Activated naive CD8-positive, alpha-beta T cell treated with anti-CD3 and anti-CD28 coated beads, Interleukin-2, amount 10 ng/mL, durations not matched to agents 7 days and 5 days (primary cell): ENCODE results near the gene JARID2. TPM values are rescaled to one million over a fixed set of nuclear protein-coding genes. Genes with fewer than 3 reads are reported as not detected.

Source experiments
- ATAC-seq: fragments of 150-1000 bp; cut with Tn5 transposase; one replicate; pipeline ENCODE4 v1.10.0; 2021; ENCODE audit warnings: low read depth, moderate library complexity
- POLR2A ChIA-PET: fragments of 350-600 bp; sonication (Branson Sonifier 250); formaldehyde crosslinking; loops from one replicate; lab custom pipeline; 2021; ENCODE audit warnings: antibody characterized with exemption; lab: Charles Lee
- DNase-seq: peaks from one replicate; pipeline ENCODE4 v3.0.0; 2021
- H3K27ac Mint-ChIP-seq: one replicate; pipeline ENCODE4 v1.8.0; 2022; ENCODE audit warnings: mild to moderate bottlenecking, mixed read lengths
- H3K27me3 Mint-ChIP-seq: one replicate; pipeline ENCODE4 v1.8.0; 2022; ENCODE audit warnings: mild to moderate bottlenecking, moderate library complexity, mixed read lengths
- H3K36me3 Mint-ChIP-seq: one replicate; pipeline ENCODE4 v1.8.0; 2021; ENCODE audit warnings: mild to moderate bottlenecking, mixed read lengths
- H3K4me1 Mint-ChIP-seq: one replicate; pipeline ENCODE4 v1.8.0; 2021; ENCODE audit warnings: mixed read lengths
- H3K4me3 Mint-ChIP-seq: one replicate; pipeline ENCODE4 v1.8.0; 2022; ENCODE audit warnings: mild to moderate bottlenecking, moderate library complexity, mixed read lengths
- H3K9me3 Mint-ChIP-seq: one replicate; pipeline ENCODE4 v1.8.0; 2021; ENCODE audit warnings: mixed read lengths
- total RNA-seq, 2 experiments: library from RNA; stranded (reverse); gene quantifications; one replicate each; pipeline ENCODE4 v1.2.3, GENCODE V29; 2021

Gene JARID2
- total RNA-seq, 2 experiments from 2014 or later: 30.0 to 31.5 TPM

- DNase-seq (no peak), ATAC-seq (no peak)
- H3K27me3 Mint-ChIP-seq: no peaks in the 10 kb centered on the region
- peak overlapping the region; percentile 91 for H3K27ac Mint-ChIP-seq
- POLR2A ChIA-PET: no interaction called here
- H3K4me3 Mint-ChIP-seq: no peak overlapping the region
- peaks cover 92% of the 10 kb centered on the region for H3K4me1 Mint-ChIP-seq
- H3K36me3 Mint-ChIP-seq: peaks cover 23% of the 10 kb centered on the region
- peaks cover 1% of the 10 kb centered on the region for H3K9me3 Mint-ChIP-seq
Observed at GRCh38 chr6:15436451-15436850, 190.6 kb downstream of the JARID2 start.

GRCh38 chr6:15437090-15437635 lies 191.3 kb downstream of the JARID2 start:
- no peak for ATAC-seq

GRCh38 chr6:15439410-15440025 lies 193.6 kb downstream of the JARID2 start:
- H3K4me3 Mint-ChIP-seq: peak overlapping the region; percentile 75
- peaks cover 73% of the 10 kb centered on the region for H3K4me1 Mint-ChIP-seq
- peak overlapping the region; percentile 91 for H3K27ac Mint-ChIP-seq
- H3K9me3 Mint-ChIP-seq: no peaks in the 10 kb centered on the region
- no peak for DNase-seq
- ATAC-seq: peak; percentile 12
- POLR2A ChIA-PET: interaction anchor here (0.7 to 2.1 kb wide), 7 partner anchors 17 to 194 kb away, joined by 3 to 10 read pairs (median 5); partner anchors contain the start of gene JARID2
- H3K36me3 Mint-ChIP-seq: peaks cover 16% of the 10 kb centered on the region
- H3K27me3 Mint-ChIP-seq: no peaks in the 10 kb centered on the region

More at GRCh38 chr6:15437090-15437635, 191.3 kb downstream of the JARID2 start:
- peak overlapping the region; percentile 91 for H3K27ac Mint-ChIP-seq
- POLR2A ChIA-PET: no interaction called here
- peak overlapping the region; percentile 21 for H3K4me3 Mint-ChIP-seq
- H3K4me1 Mint-ChIP-seq: peaks cover 85% of the 10 kb centered on the region
- H3K36me3 Mint-ChIP-seq: peaks cover 23% of the 10 kb centered on the region
- H3K9me3 Mint-ChIP-seq: peaks cover 1% of the 10 kb centered on the region
- H3K27me3 Mint-ChIP-seq: no peaks in the 10 kb centered on the region
- DNase-seq: no peak

- POLR2A ChIA-PET: interaction anchor here (0.7 to 1.0 kb wide), 2 partner anchors 114 to 193 kb away, joined by 3 read pairs; no protein-coding TSS in a partner anchor
- DNase-seq: no peak
Observed at GRCh38 chr6:15440040-15440439, 194.2 kb downstream of the JARID2 start.

GRCh38 chr6:15441215-15441868 lies 195.5 kb downstream of the JARID2 start:
- H3K4me1 Mint-ChIP-seq: peaks cover 67% of the 10 kb centered on the region
- peak overlapping the region; percentile 36 for H3K4me3 Mint-ChIP-seq
- POLR2A ChIA-PET: interaction anchor here (1.1 kb wide), 1 partner anchor 19 kb away, joined by 3 read pairs; no protein-coding TSS in a partner anchor
- H3K27me3 Mint-ChIP-seq: no peaks in the 10 kb centered on the region
- peaks cover 12% of the 10 kb centered on the region for H3K36me3 Mint-ChIP-seq
- ATAC-seq (no peak), DNase-seq (no peak)
- H3K9me3 Mint-ChIP-seq: no peaks in the 10 kb centered on the region
- peak overlapping the region; percentile 26 for H3K27ac Mint-ChIP-seq

More at GRCh38 chr6:15440040-15440439, 194.2 kb downstream of the JARID2 start:
- Mint-ChIP-seq H3K36me3 (peaks cover 11% of the 10 kb centered on the region), H3K4me3 (peak overlapping the region; percentile 75), H3K27ac (peak overlapping the region; percentile 91), H3K27me3 (no peaks in the 10 kb centered on the region), H3K9me3 (no peaks in the 10 kb centered on the region), H3K4me1 (peaks cover 68% of the 10 kb centered on the region)
- no peak for ATAC-seq

- ATAC-seq (no peak), DNase-seq (no peak)
- no peaks in the 10 kb centered on the region for H3K27me3 Mint-ChIP-seq
- H3K4me1 Mint-ChIP-seq: peaks cover 63% of the 10 kb centered on the region
- no peak overlapping the region for H3K4me3 Mint-ChIP-seq
- peaks cover 8% of the 10 kb centered on the region for H3K36me3 Mint-ChIP-seq
- H3K27ac Mint-ChIP-seq: no peak overlapping the region
- POLR2A ChIA-PET: no interaction called here
- H3K9me3 Mint-ChIP-seq: no peaks in the 10 kb centered on the region
Observed at GRCh38 chr6:15441981-15442380, 196.1 kb downstream of the JARID2 start.

GRCh38 chr6:15442467-15442866 lies 196.6 kb downstream of the JARID2 start:
- DNase-seq (no peak), ATAC-seq (no peak)
- H3K4me1 Mint-ChIP-seq: peaks cover 63% of the 10 kb centered on the region
- no peaks in the 10 kb centered on the region for H3K9me3 Mint-ChIP-seq
- H3K36me3 Mint-ChIP-seq: peaks cover 7% of the 10 kb centered on the region
- H3K4me3 Mint-ChIP-seq: no peak overlapping the region
- POLR2A ChIA-PET: no interaction called here
- H3K27me3 Mint-ChIP-seq: no peaks in the 10 kb centered on the region
- no peak overlapping the region for H3K27ac Mint-ChIP-seq

- H3K27ac Mint-ChIP-seq: no peak overlapping the region
- peaks cover 62% of the 10 kb centered on the region for H3K4me1 Mint-ChIP-seq
- H3K4me3 Mint-ChIP-seq: no peak overlapping the region
- DNase-seq: no peak
- no peaks in the 10 kb centered on the region for H3K9me3 Mint-ChIP-seq
- no peaks in the 10 kb centered on the region for H3K27me3 Mint-ChIP-seq
- no peak for ATAC-seq
- POLR2A ChIA-PET: no interaction called here
- H3K36me3 Mint-ChIP-seq: peaks cover 4% of the 10 kb centered on the region
Observed at GRCh38 chr6:15443119-15443830, 197.4 kb downstream of the JARID2 start.

- DNase-seq (no peak), ATAC-seq (no peak)
- H3K4me1 Mint-ChIP-seq: peaks cover 56% of the 10 kb centered on the region
- H3K27ac Mint-ChIP-seq: no peak overlapping the region
- H3K9me3 Mint-ChIP-seq: no peaks in the 10 kb centered on the region
- H3K36me3 Mint-ChIP-seq: peaks cover 4% of the 10 kb centered on the region
- H3K27me3 Mint-ChIP-seq: no peaks in the 10 kb centered on the region
- POLR2A ChIA-PET: no interaction called here
- H3K4me3 Mint-ChIP-seq: no peak overlapping the region
Observed at GRCh38 chr6:15444081-15444731, 198.3 kb downstream of the JARID2 start.

GRCh38 chr6:15444881-15445280 lies 199.0 kb downstream of the JARID2 start:
- Mint-ChIP-seq H3K4me3 (no peak overlapping the region), H3K36me3 (peaks cover 4% of the 10 kb centered on the region), H3K27ac (peak overlapping the region; percentile 38), H3K9me3 (no peaks in the 10 kb centered on the region), H3K27me3 (no peaks in the 10 kb centered on the region), H3K4me1 (peaks cover 52% of the 10 kb centered on the region)
- no peak for ATAC-seq
- POLR2A ChIA-PET: interaction anchor here (0.9 kb wide), 2 partner anchors 11 to 199 kb away, joined by 3 to 4 read pairs; partner anchors contain the start of gene JARID2
- DNase-seq: no peak

GRCh38 chr6:15447546-15448267 lies 201.8 kb downstream of the JARID2 start:
- Mint-ChIP-seq H3K4me1 (peaks cover 55% of the 10 kb centered on the region), H3K4me3 (no peak overlapping the region)
- no peak for ATAC-seq

GRCh38 chr6:15449011-15449410 lies 203.1 kb downstream of the JARID2 start:
- no peak overlapping the region for H3K27ac Mint-ChIP-seq
- no peak for DNase-seq
- no peak for ATAC-seq
- H3K27me3 Mint-ChIP-seq: no peaks in the 10 kb centered on the region
- H3K9me3 Mint-ChIP-seq: no peaks in the 10 kb centered on the region
- peaks cover 55% of the 10 kb centered on the region for H3K4me1 Mint-ChIP-seq
- H3K4me3 Mint-ChIP-seq: no peak overlapping the region
- H3K36me3 Mint-ChIP-seq: peaks cover 27% of the 10 kb centered on the region
- POLR2A ChIA-PET: no interaction called here

More at GRCh38 chr6:15447546-15448267, 201.8 kb downstream of the JARID2 start:
- H3K27me3 Mint-ChIP-seq: no peaks in the 10 kb centered on the region
- no peak for DNase-seq
- H3K36me3 Mint-ChIP-seq: peaks cover 16% of the 10 kb centered on the region
- POLR2A ChIA-PET: no interaction called here
- H3K9me3 Mint-ChIP-seq: no peaks in the 10 kb centered on the region
- H3K27ac Mint-ChIP-seq: peak overlapping the region; percentile 35
